Mucosa of descending colon (tissue), 3 donors: ENCODE measurements around the gene SPRN. TPM values are rescaled to one million over a fixed set of nuclear protein-coding genes. Genes with fewer than 3 reads are reported as not detected.
"Not testable (repeated sequence)": the region's sequence is repeated elsewhere in the genome, so short reads cannot be mapped to it uniquely, and the experiment has no call there.

Experiments
- ATAC-seq: fragments of 200-7000 bp; cut with Tn5 transposase; one replicate; pipeline ENCODE4 v1.9.1; 2020; ENCODE audit warnings: mild to moderate bottlenecking, moderate library complexity
- DNase-seq, 3 donors: peaks; one replicate each; pipeline ENCODE4 v3.0.0-alpha.2; 2020
- H3K36me3 ChIP-seq: fragments of 200-600 bp; one replicate; pipeline ENCODE4 v1.8.0; 2021; ENCODE audit warnings: low read depth, mild to moderate bottlenecking
- H3K4me1 ChIP-seq: fragments of 200-600 bp; one replicate; pipeline ENCODE4 v1.8.0; 2021; ENCODE audit warnings: low read depth, mild to moderate bottlenecking
- H3K4me3 ChIP-seq: fragments of 200-600 bp; one replicate; pipeline ENCODE4 v1.8.0; 2021; ENCODE audit warnings: mild to moderate bottlenecking
- H3K9me3 ChIP-seq: fragments of 200-600 bp; one replicate; pipeline ENCODE4 v1.8.0; 2021; ENCODE audit warnings: mild to moderate bottlenecking
- intact Hi-C, 2 donors: fragments of 100-400 bp; cut with DNase I in 1 of 2; cut with micrococcal nuclease in 1 of 2; formaldehyde crosslinking; loops; one replicate each; pipeline versions ENCODE4 v1.11.0 to v1.11.1; 2022; cut with DNase I, micrococcal nuclease
- total RNA-seq, 3 donors: library from RNA; stranded (reverse); fragmentation: NEBNext Ultra II Directional in 2 of 3; extraction: Animal tissue kit (Norgen Biotek cat#: 25700) in 2 of 3; gene quantifications; one replicate each; pipeline versions ENCODE4 v1.2.1 to v1.2.4, GENCODE V29; 2021 to 2023
- TF ChIP-seq, protein P1 (sequence below): fragments of 200-600 bp; IDR thresholded peaks from one replicate; pipeline ENCODE4 v1.8.0; 2022; ENCODE audit warnings: antibody characterized with exemption, mild to moderate bottlenecking
- donor health status: DM: no; HTN: no; CAD: no; lungs with moderate emphysema.
- donor health status: DM: no; HTN: no; CAD: no.
- donor health status: DM: no; HTN: yes; CAD: no.

SPRN gene
- total RNA-seq, 3 donors from 2014 or later = 0.25 TPM; not detected in 2

DNA sequence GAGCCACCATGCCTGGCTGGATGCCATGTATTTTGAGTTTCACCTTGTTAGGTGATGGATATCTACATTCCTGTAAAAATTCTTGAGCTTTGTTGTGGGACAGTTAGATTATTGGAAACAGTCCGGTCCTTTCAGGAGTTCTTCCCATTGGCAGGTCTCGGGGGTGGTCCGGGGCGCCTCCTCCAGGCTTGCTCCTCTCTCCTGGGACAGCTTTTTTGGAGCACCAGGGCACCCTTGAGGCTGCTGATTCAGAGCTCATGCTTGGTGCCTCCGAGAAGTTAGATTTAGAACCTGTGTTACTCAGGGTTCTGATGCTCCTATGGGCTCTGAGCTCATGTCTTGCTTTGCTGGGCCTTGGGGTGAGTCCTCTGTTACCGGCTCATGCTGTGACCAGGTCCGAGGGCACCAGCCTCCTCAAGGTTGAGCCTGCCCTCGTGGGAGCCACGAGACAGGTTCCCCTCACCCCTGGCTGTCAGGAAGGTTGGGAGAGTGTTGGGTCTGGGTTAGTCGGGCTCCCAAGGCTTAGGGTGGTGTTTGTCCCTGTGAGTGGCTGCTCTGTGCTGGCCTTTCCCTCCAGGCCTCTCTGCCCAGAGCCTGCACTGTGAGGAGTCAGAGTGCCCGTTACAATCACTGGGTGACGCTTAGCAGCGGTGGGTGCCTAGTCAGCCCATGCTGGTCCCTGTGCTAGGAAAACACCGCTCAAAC, 6.0 kb downstream of the SPRN start:
- H3K36me3 ChIP-seq = no peaks in the 10 kb centered on the region
- ATAC-seq = no peak
- H3K4me1 ChIP-seq = no peaks in the 10 kb centered on the region
- H3K9me3 ChIP-seq = no peaks in the 10 kb centered on the region
- H3K4me3 ChIP-seq = no peak overlapping the region
- intact Hi-C loops = no loop called here
- TF ChIP-seq, protein P1, sequence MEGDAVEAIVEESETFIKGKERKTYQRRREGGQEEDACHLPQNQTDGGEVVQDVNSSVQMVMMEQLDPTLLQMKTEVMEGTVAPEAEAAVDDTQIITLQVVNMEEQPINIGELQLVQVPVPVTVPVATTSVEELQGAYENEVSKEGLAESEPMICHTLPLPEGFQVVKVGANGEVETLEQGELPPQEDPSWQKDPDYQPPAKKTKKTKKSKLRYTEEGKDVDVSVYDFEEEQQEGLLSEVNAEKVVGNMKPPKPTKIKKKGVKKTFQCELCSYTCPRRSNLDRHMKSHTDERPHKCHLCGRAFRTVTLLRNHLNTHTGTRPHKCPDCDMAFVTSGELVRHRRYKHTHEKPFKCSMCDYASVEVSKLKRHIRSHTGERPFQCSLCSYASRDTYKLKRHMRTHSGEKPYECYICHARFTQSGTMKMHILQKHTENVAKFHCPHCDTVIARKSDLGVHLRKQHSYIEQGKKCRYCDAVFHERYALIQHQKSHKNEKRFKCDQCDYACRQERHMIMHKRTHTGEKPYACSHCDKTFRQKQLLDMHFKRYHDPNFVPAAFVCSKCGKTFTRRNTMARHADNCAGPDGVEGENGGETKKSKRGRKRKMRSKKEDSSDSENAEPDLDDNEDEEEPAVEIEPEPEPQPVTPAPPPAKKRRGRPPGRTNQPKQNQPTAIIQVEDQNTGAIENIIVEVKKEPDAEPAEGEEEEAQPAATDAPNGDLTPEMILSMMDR = no peak
- no peak for DNase-seq

DNA sequence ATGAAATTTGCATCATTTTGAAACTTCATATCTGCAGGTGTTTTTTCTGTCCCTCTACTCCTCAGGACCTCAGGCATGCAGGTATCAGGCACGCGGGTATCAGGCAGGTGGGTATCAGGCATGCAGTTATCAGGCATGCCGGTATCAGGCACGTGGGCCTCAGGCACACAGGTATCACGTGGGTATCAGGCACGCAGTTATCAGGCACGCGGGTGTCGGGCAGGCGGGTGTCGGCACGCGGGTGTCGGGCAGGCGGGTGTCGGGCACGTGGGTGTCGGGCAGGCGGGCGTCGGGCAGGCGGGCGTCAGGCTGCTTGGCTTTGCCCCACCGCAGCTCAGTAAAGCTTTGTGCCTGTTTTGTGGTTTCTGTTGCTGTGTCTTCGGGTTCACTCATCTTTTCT, 8.7 kb downstream of the SPRN start:
- Histone ChIP-seq H3K9me3 (peaks cover 20% of the 10 kb centered on the region), H3K4me1 (no peaks in the 10 kb centered on the region), H3K36me3 (no peaks in the 10 kb centered on the region), H3K4me3 (no peak overlapping the region)
- DNase-seq = no peak
- intact Hi-C loops = no loop called here
- TF ChIP-seq, protein P1 = no peak
- no peak for ATAC-seq

DNA sequence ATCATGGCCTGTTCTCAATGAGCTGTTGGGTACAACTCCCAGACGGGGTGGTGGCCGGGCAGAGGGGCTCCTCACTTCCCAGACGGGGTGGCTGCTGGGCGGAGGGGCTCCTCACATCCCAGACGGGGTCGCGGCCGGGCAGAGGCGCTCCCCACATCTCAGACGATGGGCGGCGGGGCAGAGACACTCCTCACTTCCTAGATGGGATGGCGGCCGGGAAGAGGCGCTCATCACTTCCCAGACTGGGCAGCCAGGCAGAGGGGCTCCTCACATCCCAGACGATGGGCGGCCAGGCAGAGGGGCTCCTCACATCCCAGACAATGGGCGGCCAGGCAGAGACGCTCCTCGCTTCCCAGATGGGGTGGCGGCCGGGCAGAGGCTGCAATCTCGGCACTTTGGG, 10.0 kb downstream of the SPRN start:
- H3K36me3 ChIP-seq, DNase-seq, H3K4me3 ChIP-seq, H3K4me1 ChIP-seq, intact Hi-C loops, ATAC-seq: not testable (repeated sequence)
- H3K9me3 ChIP-seq = peaks cover 20% of the 10 kb centered on the region

DNA sequence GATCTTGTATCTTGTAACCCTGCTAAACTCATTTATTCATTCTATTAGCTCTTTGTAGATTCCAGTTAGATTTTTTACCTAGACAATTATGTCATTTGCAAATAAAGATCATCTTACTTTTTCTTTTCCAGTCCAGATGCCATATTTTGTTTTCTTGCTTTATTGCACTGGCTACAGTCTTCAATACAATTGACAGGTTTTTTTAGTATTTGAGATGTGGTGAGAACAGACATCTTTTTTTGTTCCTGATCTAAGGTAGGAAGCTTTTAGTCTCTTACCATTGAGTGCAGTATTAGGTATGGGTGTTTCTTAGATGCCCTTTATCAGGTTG, 12.1 kb downstream of the SPRN start:
- H3K36me3 ChIP-seq = no peaks in the 10 kb centered on the region
- DNase-seq = no peak
- H3K9me3 ChIP-seq = peaks cover 20% of the 10 kb centered on the region
- intact Hi-C loops = no loop called here
- H3K4me1 ChIP-seq = no peaks in the 10 kb centered on the region
- no peak overlapping the region for H3K4me3 ChIP-seq
- no peak for ATAC-seq
- TF ChIP-seq, protein P1 = no peak

DNA sequence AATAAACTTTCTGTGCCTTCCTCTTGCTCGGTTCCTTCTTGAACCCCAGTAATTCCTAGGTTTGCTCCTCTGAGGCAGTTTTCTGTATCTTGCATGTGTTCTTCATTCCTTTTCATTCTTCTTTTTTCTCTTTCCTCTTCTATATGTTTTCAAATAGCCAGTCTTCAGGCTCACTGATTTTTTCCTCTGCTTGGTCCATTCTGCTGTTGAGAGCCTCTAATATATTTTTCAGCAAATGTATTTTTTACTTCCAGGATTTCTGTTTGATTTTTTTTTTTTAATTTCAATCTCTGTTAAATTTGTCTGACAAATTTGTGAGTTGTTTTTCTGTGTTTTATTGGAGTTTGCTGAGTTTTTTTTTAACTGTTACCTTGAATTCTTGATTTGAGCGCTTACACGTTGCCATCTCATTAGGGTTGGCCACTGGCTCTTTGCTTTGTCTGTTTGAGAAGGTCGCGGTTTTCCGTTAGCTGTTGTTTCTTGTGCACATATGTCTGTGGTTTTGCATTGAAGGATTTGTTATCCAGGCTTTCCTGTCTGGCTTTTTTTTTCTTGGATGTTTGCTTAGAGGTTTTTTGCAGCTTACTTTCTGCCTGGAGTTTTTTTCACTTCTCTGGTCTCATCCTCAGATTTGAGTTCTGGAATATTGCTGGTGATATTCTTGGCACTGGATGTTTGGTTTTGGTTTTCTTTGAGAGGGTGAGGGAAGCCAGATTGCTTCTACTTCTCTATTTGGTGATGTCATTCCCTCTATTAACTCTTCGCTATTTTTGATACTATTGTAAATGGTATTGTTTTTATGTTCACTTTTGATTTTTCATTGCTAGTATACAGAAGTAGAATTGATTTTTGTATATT, 12.7 kb downstream of the SPRN start:
- H3K4me3 ChIP-seq = no peak overlapping the region
- H3K4me1 ChIP-seq = no peaks in the 10 kb centered on the region
- TF ChIP-seq, protein P1 = no peak
- H3K36me3 ChIP-seq = no peaks in the 10 kb centered on the region
- intact Hi-C loops = no loop called here
- DNase-seq = no peak
- H3K9me3 ChIP-seq = peaks cover 20% of the 10 kb centered on the region
- ATAC-seq = no peak

DNA sequence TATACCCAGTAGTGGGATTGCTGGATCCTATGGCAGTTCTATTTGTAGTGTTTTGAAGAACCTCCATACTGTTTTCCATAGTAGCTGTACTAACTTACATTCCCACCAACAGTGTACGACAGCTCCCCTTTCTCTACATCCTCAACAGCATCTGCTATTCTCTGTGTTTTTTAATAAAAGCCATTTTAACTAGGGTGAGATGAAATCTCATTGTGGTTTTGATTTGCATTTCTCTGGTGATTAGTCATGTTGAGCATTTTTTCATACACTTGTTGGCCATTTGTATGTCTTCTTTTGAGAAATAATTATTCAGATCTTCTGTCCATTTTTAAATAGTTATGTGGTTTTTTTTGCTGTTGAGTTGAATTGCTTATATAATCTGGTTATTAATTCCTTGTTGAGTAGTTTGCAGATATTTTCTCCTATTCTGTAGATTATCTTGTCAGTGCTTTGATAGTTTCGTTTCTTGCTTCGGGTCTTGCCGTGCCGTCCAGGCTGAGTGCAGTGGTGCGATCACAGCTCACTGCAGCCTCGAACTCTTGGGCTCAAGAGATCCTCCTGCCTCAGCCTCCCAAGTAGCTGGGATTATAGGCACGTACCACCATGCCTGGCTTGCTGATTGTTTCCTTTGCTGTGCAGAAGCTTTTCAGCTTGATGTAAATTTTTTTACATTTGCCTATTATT, 18.4 kb downstream of the SPRN start:
- DNase-seq (no peak), ATAC-seq (no peak)
- H3K36me3 ChIP-seq = no peaks in the 10 kb centered on the region

More for the DNA sequence above, 18.4 kb downstream of the SPRN start:
- intact Hi-C loops = no loop called here
- TF ChIP-seq, protein P1 = no peak
- Histone ChIP-seq H3K4me3 (no peak overlapping the region), H3K9me3 (peaks cover 3% of the 10 kb centered on the region), H3K4me1 (no peaks in the 10 kb centered on the region)
